Heart right ventricle (tissue), 16 donors: ENCODE data around the gene TOMM40. TPM values are rescaled to one million over a fixed set of nuclear protein-coding genes. Genes with fewer than 3 reads are reported as not detected.
"Not testable (repeated sequence)": the region's sequence is repeated elsewhere in the genome, so short reads cannot be mapped to it uniquely, and the experiment has no call there.

Experiments used
- ATAC-seq, 8 donors: fragments of 200-7000 bp; cut with Tn5 transposase; one replicate each; pipeline ENCODE4 v1.9.1; 2020; ENCODE audit warnings: mild to moderate bottlenecking in 8 of 8, moderate library complexity in 8 of 8, moderate number of reproducible peaks in 1 of 8
- DNase-seq, 2 donors: peaks; one replicate each; pipeline ENCODE4 v3.0.0-alpha.2; 2020
- H3K27ac ChIP-seq, 10 donors: fragments of 200-600 bp; sonication (generic) in 2 of 10; one replicate each; pipeline versions ENCODE4 v1.5.0 to v1.8.0; 2020 to 2022; ENCODE audit warnings: mild to moderate bottlenecking in 3 of 10
- H3K27me3 ChIP-seq, 7 donors: fragments of 200-600 bp; one replicate each; pipeline ENCODE4 v1.8.0; 2021 to 2022; ENCODE audit warnings: mild to moderate bottlenecking in 2 of 7
- H3K36me3 ChIP-seq, 9 donors: fragments of 200-600 bp; sonication (generic) in 1 of 9; one replicate each; pipeline versions ENCODE4 v1.5.0 to v1.8.0; 2020 to 2022; ENCODE audit warnings: mild to moderate bottlenecking in 2 of 9
- H3K4me1 ChIP-seq, 9 donors: fragments of 200-600 bp; sonication (generic) in 1 of 9; one replicate each; pipeline versions ENCODE4 v1.5.0 to v1.8.0; 2020 to 2022; ENCODE audit warnings: mild to moderate bottlenecking in 4 of 9
- H3K4me3 ChIP-seq, 10 donors: fragments of 200-600 bp; sonication (generic) in 2 of 10; one replicate each; pipeline versions ENCODE4 v1.5.0 to v1.8.0; 2020 to 2022; ENCODE audit warnings: mild to moderate bottlenecking in 7 of 10, moderate library complexity in 2 of 10
- H3K9me3 ChIP-seq, 11 donors: fragments of 200-600 bp in 10 of 11; sonication (generic) in 2 of 11; one replicate each; pipeline versions ENCODE4 v1.5.0 to v1.8.0; 2013 to 2022; ENCODE audit warnings: mild to moderate bottlenecking in 2 of 11, control low read depth in 1 of 11, moderate library complexity in 1 of 11
- WGBS, 2 donors: extraction: QIAGEN DNeasy Blood & Tissue Kit; methylation state at CpG; one replicate each; pipeline ENCODE4 v1.1.7; 2013; ENCODE audit warnings: inconsistent platforms in 1 of 2; 5-methylcytosine and 5-hydroxymethylcytosine counted together
- intact Hi-C, 10 donors: fragments of 100-400 bp; cut with DNase I; formaldehyde crosslinking; loops; one replicate each; pipeline versions ENCODE4 v1.11.1 to v1.14.2; 2022
- polyA plus RNA-seq, 2 donors: library from polyadenylated mRNA; stranded (reverse); fragments of 200-250 nt; gene quantifications; one replicate each; pipeline ENCODE4 v1.2.3, GENCODE V29; 2013
- total RNA-seq, 10 donors: library from RNA; stranded (reverse); fragmentation: NEBNext Ultra II Directional in 3 of 10; extraction: Animal tissue kit (Norgen Biotek cat#: 25700) in 3 of 10; gene quantifications; one replicate each; pipeline versions ENCODE4 v1.2.1 to v1.2.4, GENCODE V29; 2021 to 2023
- TF ChIP-seq, protein P1 (sequence below), 9 donors: fragments of 200-600 bp; sonication (generic) in 2 of 9; IDR thresholded peaks; one replicate each; pipeline versions ENCODE4 v1.5.0 to v1.8.0; 2021 to 2022; ENCODE audit warnings: antibody characterized with exemption in 9 of 9, mild to moderate bottlenecking in 5 of 9, moderate library complexity in 1 of 9
- donor health status: Arrhythmogenic right ventricular cardiomyopathy.
- donor health status: ischemic (EF 13 %, LVEDD 7.1; RV severe dilation, severe dysfunction).
- donor health status: healthy with polysubstance abuse.
- donor health status: DM: no; HTN: yes; CAD: no.
- donor health status: DM: no; HTN: no; CAD: no.
- donor health status: ischemic (EF 25% LVEDD 6.9; RV normal size, moderate dysfunction).
- donor health status: ischemic (EF 25% LVEDD 5.7; RV mildly dilated, moderate dysfunction).
- donor health status: healthy.
- donor health status: DM: yes; HTN: yes; CAD: no.
- donor health status: Ischemic cardiomyopathy.
- donor health status: ischemic (EF 35%, LVEDD 5.7; RV mildly dilated, moderate dysfunction).
- donor health status: nonischemic (EF 11% LVEDD 7.7; RV severe dilation, severe dysfunction).
- donor health status: DM: yes; HTN: yes; CAD: no.
- donor health status: PGD.
- donor health status: ischemic (EF 29% LVEDD 5.4; RV normal size, mild dysfunction).
- donor health status: nonischemic (EF 23%, LVEDD 6.1; RV moderate dilation, normal function).

TOMM40 gene
- total and polyA plus RNA-seq, 12 donors: 37.8 to 77.5 (median 45.2) TPM

DNA sequence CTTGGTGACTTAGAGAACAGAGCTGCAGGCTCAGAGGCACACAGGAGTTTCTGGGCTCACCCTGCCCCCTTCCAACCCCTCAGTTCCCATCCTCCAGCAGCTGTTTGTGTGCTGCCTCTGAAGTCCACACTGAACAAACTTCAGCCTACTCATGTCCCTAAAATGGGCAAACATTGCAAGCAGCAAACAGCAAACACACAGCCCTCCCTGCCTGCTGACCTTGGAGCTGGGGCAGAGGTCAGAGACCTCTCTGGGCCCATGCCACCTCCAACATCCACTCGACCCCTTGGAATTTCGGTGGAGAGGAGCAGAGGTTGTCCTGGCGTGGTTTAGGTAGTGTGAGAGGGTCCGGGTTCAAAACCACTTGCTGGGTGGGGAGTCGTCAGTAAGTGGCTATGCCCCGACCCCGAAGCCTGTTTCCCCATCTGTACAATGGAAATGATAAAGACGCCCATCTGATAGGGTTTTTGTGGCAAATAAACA, 33.2 kb downstream of the TOMM40 start:
- H3K9me3 ChIP-seq: no peaks in the 10 kb centered on the region
- TF ChIP-seq, protein P1, sequence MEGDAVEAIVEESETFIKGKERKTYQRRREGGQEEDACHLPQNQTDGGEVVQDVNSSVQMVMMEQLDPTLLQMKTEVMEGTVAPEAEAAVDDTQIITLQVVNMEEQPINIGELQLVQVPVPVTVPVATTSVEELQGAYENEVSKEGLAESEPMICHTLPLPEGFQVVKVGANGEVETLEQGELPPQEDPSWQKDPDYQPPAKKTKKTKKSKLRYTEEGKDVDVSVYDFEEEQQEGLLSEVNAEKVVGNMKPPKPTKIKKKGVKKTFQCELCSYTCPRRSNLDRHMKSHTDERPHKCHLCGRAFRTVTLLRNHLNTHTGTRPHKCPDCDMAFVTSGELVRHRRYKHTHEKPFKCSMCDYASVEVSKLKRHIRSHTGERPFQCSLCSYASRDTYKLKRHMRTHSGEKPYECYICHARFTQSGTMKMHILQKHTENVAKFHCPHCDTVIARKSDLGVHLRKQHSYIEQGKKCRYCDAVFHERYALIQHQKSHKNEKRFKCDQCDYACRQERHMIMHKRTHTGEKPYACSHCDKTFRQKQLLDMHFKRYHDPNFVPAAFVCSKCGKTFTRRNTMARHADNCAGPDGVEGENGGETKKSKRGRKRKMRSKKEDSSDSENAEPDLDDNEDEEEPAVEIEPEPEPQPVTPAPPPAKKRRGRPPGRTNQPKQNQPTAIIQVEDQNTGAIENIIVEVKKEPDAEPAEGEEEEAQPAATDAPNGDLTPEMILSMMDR (IDR thresholded peaks at IDR 0.05): no peak
- H3K36me3 ChIP-seq: no peaks in the 10 kb centered on the region
- H3K4me3 ChIP-seq: no peak overlapping the region
- peaks cover 0 to 46% (median 17%) of the 10 kb centered on the region in 9 donors for H3K4me1 ChIP-seq
- DNase-seq (no peak), ATAC-seq (no peak)
- intact Hi-C loops: no loop called here
- no peaks in the 10 kb centered on the region for H3K27me3 ChIP-seq
- peak overlapping the region in 1 of 10 donors; percentile 45 for H3K27ac ChIP-seq
- 81% methylated on average over 8 of the region's 8 CpGs for WGBS, 2 donors

GRCh38 chr19:44925114-44925891, 34.2 kb downstream of the TOMM40 start:
- no peaks in the 10 kb centered on the region for H3K9me3 ChIP-seq
- intact Hi-C loops: no loop called here
- no peaks in the 10 kb centered on the region for H3K36me3 ChIP-seq
- no peaks in the 10 kb centered on the region for H3K27me3 ChIP-seq
- peaks cover 0 to 46% (median 17%) of the 10 kb centered on the region in 9 donors for H3K4me1 ChIP-seq
- peak overlapping the region in 3 of 10 donors; percentile 37 to 54 (median 48) for H3K27ac ChIP-seq
- ATAC-seq: peak; percentile 58 to 81 (median 74)
- TF ChIP-seq, protein P1 (IDR thresholded peaks at IDR 0.05): no peak
- DNase-seq: peak; percentile 60 to 82
- WGBS, 2 donors: 35 to 40% methylated on average over 8 of the region's 8 CpGs
- H3K4me3 ChIP-seq: no peak overlapping the region

DNA sequence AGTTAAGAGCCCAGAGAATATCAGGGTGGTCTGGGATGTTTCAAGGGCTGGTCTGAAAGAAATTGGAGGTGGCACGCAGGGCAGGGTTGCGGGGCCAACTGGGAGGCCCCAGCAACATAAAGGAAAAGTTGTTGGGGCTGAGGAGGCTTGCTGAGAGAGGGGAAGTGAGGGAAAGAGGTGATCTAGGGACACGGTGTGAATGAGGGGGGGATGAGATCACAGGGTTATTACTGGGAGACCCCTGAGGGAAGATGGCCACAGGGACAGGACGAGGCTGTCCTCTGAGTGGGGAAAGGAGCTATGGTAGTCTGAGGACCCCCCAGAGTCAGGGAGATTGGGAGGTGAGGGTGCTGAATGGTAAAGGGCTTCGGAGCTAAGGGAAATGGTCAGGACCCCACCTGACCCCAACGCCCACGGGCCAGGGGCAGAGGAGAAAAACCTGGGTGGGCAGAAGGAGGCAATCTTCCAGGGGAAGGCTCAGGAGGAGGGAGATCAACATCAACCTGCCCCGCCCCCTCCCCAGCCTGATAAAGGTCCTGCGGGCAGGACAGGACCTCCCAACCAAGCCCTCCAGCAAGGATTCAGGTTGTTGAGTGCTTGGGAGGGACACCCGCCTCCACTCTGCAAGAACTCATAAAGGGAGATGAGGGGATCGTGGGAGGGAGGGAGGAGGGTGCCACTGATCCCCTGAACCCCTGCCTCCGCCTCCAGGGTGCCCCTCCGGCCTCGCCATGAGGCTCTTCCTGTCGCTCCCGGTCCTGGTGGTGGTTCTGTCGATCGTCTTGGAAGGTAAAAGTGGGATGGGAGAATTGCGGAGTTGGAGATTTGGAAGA, 35.4 kb downstream of the TOMM40 start:
- DNase-seq, H3K9me3 ChIP-seq, H3K36me3 ChIP-seq, H3K27me3 ChIP-seq: not testable (repeated sequence)
- intact Hi-C loops: loop anchor here in 1 of 10 donors (1.0 kb wide), 1 partner anchor 24 kb away; no protein-coding TSS in a partner anchor
- H3K4me1 ChIP-seq: peaks cover 0 to 46% (median 17%) of the 10 kb centered on the region in 9 donors
- 36 to 59% methylated on average over 15 to 19 of the region's 19 CpGs for WGBS, 2 donors
- ATAC-seq: peak in 7 of 8 donors; percentile 5 to 34 (median 14)
- peak overlapping the region in 1 of 10 donors; percentile 54 for H3K27ac ChIP-seq
- H3K4me3 ChIP-seq: peak overlapping the region in 8 of 10 donors; percentile 16 to 46 (median 26)

DNA sequence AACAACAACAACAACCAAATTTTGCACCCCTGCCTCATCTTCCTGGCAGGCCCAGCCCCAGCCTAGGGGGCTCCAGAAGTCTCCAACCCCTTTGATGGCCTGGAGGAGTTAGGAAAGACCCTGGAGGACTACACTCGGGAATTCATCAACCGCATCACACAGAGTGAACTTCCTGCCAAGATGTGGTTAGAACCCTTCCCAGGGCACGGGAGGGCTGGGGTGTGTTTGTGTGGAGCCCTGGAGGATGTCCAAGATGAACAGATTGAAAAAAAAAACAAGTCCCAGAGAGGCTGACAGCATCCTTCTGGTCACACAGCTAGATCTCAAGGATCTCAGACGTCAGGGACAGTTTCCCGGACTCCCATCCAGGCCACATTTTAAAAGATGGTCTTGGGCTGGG, 36.7 kb downstream of the TOMM40 start:
- WGBS, 2 donors: 43 to 53% methylated on average over 5 of the region's 5 CpGs
- Histone ChIP-seq H3K27me3 (no peaks in the 10 kb centered on the region), H3K9me3 (no peaks in the 10 kb centered on the region), H3K27ac (peak overlapping the region in 2 of 10 donors; percentile 8 to 54), H3K4me3 (no peak overlapping the region), H3K4me1 (peaks cover 0 to 46% (median 17%) of the 10 kb centered on the region in 9 donors), H3K36me3 (no peaks in the 10 kb centered on the region)
- ATAC-seq (no peak), DNase-seq (no peak)
- TF ChIP-seq, protein P1 (IDR thresholded peaks at IDR 0.05): no peak
- intact Hi-C loops: no loop called here
